Kidney epithelial cell (primary cell): ENCODE measurements around the gene AGAP6. TPM values are rescaled to one million over a fixed set of nuclear protein-coding genes. Genes with fewer than 3 reads are reported as not detected.
"Not testable (repeated sequence)": the region's sequence is repeated elsewhere in the genome, so short reads cannot be mapped to it uniquely, and the experiment has no call there.

Experiments used
- DNase-seq: peaks from one replicate; pipeline ENCODE4 v3.0.0-alpha.2; 2010; ENCODE audit warnings: low read depth
- H3K27me3 ChIP-seq: 2 replicates; pipeline ENCODE4 v1.6.0; 2011; ENCODE audit warnings: low read length; ENCODE audit not compliant: control insufficient read depth, insufficient read depth
- H3K36me3 ChIP-seq: 2 replicates; pipeline ENCODE4 v1.5.1; 2011; ENCODE audit warnings: low read length; ENCODE audit not compliant: control insufficient read depth, insufficient read depth
- H3K4me3 ChIP-seq: 2 replicates; pipeline ENCODE4 v1.5.1; 2011; ENCODE audit warnings: low read depth, mild to moderate bottlenecking, control low read depth, low read length
- total RNA-seq: library from RNA; depleted of rRNA; stranded (reverse); fragments of >200 nt; gene quantifications from 2 replicates; pipeline ENCODE4 v1.2.3, GENCODE V29; 2015
- TF ChIP-seq, protein P1 (sequence below): IDR thresholded peaks from 2 replicates; pipeline ENCODE4 v1.5.1; 2011; ENCODE audit warnings: mild to moderate bottlenecking, moderate library complexity, low read length, control low read depth, inconsistent platforms; ENCODE audit not compliant: insufficient read depth, poor library complexity, severe bottlenecking

The AGAP6 gene
- total RNA-seq, 1 donor from 2014 or later, result 8.6 TPM

- DNase-seq, result no peak
- no peaks in the 10 kb centered on the region for H3K27me3 ChIP-seq
- TF ChIP-seq, protein P1, sequence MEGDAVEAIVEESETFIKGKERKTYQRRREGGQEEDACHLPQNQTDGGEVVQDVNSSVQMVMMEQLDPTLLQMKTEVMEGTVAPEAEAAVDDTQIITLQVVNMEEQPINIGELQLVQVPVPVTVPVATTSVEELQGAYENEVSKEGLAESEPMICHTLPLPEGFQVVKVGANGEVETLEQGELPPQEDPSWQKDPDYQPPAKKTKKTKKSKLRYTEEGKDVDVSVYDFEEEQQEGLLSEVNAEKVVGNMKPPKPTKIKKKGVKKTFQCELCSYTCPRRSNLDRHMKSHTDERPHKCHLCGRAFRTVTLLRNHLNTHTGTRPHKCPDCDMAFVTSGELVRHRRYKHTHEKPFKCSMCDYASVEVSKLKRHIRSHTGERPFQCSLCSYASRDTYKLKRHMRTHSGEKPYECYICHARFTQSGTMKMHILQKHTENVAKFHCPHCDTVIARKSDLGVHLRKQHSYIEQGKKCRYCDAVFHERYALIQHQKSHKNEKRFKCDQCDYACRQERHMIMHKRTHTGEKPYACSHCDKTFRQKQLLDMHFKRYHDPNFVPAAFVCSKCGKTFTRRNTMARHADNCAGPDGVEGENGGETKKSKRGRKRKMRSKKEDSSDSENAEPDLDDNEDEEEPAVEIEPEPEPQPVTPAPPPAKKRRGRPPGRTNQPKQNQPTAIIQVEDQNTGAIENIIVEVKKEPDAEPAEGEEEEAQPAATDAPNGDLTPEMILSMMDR, result no peak
- H3K4me3 ChIP-seq, result no peak overlapping the region
- H3K36me3 ChIP-seq, result no peaks in the 10 kb centered on the region
These were observed 45.3 kb downstream of the AGAP6 start for GRCh38 chr10:50033481-50033880.

DNA sequence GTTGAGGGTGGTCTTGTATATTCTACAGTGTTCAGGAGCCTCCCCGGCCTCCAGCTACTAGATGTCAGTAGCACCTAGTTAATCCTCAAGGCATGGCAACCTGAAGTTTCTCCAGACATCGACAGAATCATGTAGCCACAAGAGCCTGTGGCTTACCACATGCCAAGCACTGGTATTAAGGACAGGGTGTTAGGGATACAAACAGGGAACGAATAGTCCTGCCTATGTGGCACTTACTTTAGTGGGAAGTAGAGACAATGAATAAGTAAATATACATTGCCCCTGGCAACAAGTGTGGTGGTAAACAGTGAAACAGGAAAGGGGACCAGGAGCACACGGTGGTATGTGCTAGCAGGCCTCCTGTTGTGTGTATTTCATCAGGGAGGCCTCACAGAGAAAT lies 47.1 kb downstream of the AGAP6 start:
- H3K27me3 ChIP-seq, H3K4me3 ChIP-seq, H3K36me3 ChIP-seq, DNase-seq: not testable (repeated sequence)

DNA sequence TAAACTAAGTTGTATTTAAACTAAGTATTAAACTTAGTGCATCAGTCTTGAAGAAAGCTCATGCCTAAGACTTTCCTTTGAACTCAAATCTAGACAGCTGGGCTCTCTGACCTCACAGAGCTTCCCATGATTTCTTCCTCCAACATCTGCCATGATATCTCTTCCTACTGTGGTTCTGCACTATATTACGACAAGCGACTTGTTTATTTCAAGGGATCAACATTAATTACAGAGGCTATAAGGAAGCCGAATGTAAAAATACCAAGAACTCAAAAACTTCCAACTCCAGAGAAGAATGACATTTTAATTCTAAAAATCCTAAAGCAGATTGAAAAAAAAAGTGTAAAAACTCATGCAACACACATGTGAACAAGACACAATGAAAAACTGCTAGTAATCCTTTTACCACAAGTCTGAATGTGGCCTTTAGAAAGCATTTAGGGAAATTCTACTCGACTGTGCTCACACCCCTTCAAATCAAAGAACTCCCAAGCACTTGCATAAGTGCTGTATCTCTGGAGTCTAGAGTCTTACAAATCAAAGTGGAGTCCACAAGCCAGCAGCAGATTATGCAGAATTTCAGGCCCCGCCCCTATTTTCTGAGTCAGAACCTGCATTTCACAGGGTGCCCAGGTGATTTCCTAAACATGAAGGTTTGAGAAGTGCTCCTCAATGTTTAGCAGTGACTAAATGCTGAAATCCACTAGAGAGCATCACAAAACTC lies 56.9 kb downstream of the AGAP6 start:
- TF ChIP-seq, protein P1, result no peak
- H3K4me3 ChIP-seq, result no peak overlapping the region
- H3K27me3 ChIP-seq, result no peaks in the 10 kb centered on the region
- no peaks in the 10 kb centered on the region for H3K36me3 ChIP-seq
- no peak for DNase-seq

DNA sequence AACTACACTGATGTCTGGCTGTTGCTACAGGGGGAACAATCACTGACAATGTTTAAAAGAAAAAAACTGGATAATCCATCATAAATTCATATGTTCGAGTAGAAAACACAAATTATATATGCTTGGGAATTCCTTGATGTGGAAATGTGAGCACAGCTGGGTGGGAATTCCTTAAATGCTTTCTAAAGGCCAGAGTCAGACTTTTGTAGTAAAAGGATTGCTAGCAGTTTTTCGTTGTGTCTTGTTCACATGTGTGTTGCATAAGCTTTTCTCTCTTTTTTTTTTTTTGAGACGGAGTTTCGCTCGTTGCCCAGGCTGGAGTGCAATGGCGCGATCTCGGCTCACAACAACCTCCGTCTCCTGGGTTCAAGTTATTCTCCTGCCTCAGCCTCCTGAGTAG lies 58.3 kb downstream of the AGAP6 start:
- DNase-seq, H3K27me3 ChIP-seq, H3K36me3 ChIP-seq, H3K4me3 ChIP-seq: not testable (repeated sequence)

GRCh38 chr10:50047594-50047993 lies 59.4 kb downstream of the AGAP6 start:
- not testable (repeated sequence) for H3K27me3 ChIP-seq, H3K4me3 ChIP-seq, DNase-seq, H3K36me3 ChIP-seq

- H3K36me3 ChIP-seq, H3K27me3 ChIP-seq, H3K4me3 ChIP-seq: not testable (repeated sequence)
- DNase-seq, result peak; percentile 9
These were observed 63.9 kb downstream of the AGAP6 start for GRCh38 chr10:50051995-50052660.

- not testable (repeated sequence) for H3K27me3 ChIP-seq, H3K4me3 ChIP-seq
These were observed 64.7 kb downstream of the AGAP6 start for GRCh38 chr10:50052778-50053376.

DNA sequence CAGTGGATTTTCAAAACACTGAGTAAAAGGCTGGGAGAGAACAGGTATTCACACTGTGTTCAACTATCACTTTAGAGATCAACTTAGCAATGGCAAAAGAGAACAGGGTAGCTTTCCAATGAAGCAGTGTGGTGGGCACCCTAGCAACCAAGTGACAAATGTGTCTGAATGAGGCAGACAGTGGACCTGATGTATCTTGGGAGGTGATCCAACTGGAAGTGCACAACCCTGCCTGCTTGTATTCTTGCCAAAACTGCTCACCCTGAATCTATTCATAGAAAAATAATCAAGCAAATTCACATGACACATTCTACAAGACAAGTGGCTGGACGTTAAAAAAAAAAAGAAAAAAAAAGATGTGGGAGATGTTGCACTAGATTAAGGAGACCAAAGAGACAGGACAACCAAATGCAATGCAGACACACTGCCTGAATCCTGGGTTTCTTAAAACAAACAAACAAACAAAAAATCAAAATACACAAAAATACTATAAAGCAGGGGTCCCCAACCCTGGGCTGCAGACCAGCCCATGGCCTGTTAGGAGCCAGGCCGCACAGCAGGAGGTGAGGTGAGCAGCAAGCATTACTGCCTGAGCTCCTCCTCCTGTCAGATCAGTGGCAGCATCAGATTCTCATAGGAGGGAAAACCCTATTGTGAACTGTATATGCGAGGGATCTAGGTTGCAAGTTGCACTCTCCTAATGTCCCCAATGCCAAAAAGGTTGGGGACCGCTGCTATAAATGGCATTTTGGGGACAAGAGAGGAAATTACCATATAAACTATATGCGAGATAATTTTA lies 67.5 kb downstream of the AGAP6 start:
- H3K36me3 ChIP-seq, DNase-seq, H3K27me3 ChIP-seq, H3K4me3 ChIP-seq: not testable (repeated sequence)

More at GRCh38 chr10:50052778-50053376, 64.7 kb downstream of the AGAP6 start:
- not testable (repeated sequence) for H3K36me3 ChIP-seq, DNase-seq

DNA sequence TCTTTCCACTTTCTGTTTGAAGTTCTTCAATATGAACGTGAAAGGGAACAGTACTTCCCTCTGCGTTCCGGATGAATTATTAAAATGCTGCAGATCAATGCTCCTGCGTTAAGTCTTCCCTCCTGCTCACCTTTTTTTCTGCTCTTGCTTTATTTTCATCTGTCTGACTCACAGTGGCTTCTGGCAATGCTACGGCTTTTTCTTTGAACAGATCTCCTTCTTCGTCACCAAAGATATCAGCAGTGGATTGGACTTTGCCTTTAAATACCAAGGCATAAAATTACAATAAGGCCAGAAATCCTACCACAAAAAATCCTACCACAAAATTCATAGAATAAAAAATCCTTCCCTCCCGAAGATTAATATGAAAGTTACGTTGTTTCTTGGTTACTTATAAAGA lies 68.4 kb downstream of the AGAP6 start:
- not testable (repeated sequence) for DNase-seq

DNA sequence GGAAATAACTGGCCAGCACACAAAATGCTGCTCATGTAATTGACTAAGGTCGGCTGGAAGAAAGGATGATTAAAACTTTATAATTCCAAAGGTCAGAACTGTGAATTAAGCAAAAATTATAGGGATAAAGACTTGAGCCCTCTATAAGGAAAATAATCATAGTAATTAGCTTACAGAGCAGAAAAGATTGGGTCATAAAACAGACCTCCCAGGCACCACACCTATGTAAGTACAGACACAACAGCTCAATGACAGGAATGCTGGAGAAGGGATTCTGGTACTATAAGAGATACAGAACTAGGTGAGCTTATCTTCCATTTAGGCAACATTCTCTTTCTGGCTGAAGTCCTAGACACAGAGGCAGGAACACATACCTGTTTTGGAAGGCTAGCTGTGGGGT lies 70.5 kb downstream of the AGAP6 start:
- DNase-seq, H3K27me3 ChIP-seq, H3K36me3 ChIP-seq, H3K4me3 ChIP-seq: not testable (repeated sequence)

More for the DNA sequence above, 68.4 kb downstream of the AGAP6 start:
- H3K4me3 ChIP-seq, H3K27me3 ChIP-seq, H3K36me3 ChIP-seq: not testable (repeated sequence)

DNA sequence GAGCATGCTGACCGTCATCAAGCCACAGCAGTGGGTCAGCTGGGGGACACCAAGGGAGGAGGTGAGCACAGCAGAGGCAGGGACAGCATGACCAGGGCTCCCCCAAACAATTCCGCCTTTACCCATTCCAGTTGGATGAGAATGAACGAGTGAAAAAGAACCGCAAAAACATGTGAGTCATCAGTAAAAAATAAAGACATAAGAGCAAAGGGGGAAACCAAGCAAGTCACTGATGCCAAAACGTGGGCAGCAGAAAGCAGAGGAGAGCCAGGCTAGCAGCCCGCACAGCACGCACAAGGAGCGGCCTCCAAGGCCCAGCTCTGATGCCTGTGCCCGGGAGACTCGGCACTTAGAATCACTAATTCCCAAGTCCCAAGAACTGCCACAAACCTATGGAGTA lies 71.7 kb downstream of the AGAP6 start:
- H3K27me3 ChIP-seq, H3K4me3 ChIP-seq, H3K36me3 ChIP-seq, DNase-seq: not testable (repeated sequence)
